Measurements from ENCODE around the gene RNF141.

Gene RNF141

DNA sequence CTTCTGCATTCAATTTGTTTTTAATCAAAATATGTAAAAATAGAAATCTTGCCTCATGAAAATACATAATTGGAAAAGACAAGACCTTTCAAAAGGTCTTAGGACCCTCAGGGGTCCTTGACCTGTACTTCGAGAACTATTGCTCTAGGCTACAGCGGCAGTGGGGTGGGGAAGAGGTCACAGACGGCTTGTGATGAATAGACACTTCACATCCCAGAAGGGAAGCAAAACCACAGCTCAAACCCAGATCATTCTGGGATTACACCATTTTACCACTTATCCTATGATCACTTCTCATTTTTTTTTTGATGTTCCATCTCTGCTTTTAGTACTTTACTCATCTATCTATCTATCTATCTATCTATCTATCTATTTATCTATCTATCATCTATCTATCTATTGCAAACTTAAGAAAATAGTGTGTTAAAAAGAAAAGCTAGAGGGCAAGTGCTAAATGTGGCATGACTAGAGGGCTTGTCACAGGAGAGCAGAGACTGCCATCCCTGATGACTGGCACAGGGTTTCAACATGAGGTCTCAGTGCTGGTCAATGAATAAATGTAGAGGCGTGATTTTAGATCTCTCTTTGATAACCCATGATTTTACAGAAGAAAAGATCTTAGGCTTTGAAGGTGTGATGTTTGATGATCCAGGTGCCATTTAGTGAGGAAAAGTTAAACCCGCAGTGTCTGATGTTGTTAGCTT lies 37.1 kb downstream of the RNF141 start:
- Histone ChIP-seq H3K36me3 (ENCODE audit: control insufficient read depth in 1 of 2, insufficient read depth in 2 of 2, low read length in 2 of 2) (peaks cover 17 to 27% of the 10 kb centered on the region in 2 donors), H3K4me1 (ENCODE audit: control insufficient read depth in 1 of 2, insufficient read depth in 2 of 2, low read length in 2 of 2) (no peaks in the 10 kb centered on the region), H3K27ac (ENCODE audit: low read length) (no peak overlapping the region), H3K4me3 (ENCODE audit: low read depth in 1 of 2, low read length in 2 of 2) (no peak overlapping the region), H3K27me3 (ENCODE audit: low read depth, low read length) (no peaks in the 10 kb centered on the region), H3K9me3 (ENCODE audit: control insufficient read depth in 1 of 2, low read length in 2 of 2) (no peaks in the 10 kb centered on the region)

DNA sequence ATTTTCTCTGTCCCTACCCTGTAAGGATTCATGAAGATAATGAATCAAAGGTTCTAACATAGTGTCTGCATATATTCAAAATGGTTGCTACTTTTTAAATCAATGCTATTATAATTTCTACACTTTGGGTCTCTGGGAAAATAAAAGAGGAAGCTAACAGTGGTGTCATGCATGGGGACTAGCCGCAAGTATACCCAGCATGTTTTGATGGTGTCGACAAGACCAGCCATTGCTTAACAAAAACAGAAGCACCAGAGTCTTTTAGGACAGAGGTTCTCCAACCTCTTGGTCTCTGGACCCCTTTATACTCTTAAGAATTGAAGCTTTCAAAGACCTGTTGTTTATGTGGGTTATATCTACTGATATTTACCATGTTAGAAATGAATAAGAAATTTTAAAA lies 37.8 kb downstream of the RNF141 start:
- Histone ChIP-seq H3K27ac (ENCODE audit: low read length) (no peak overlapping the region), H3K27me3 (ENCODE audit: low read depth, low read length) (no peaks in the 10 kb centered on the region), H3K4me3 (ENCODE audit: low read depth in 1 of 2, low read length in 2 of 2) (no peak overlapping the region), H3K36me3 (ENCODE audit: control insufficient read depth in 1 of 2, insufficient read depth in 2 of 2, low read length in 2 of 2) (peaks cover 17 to 27% of the 10 kb centered on the region in 2 donors), H3K4me1 (ENCODE audit: control insufficient read depth in 1 of 2, insufficient read depth in 2 of 2, low read length in 2 of 2) (no peaks in the 10 kb centered on the region), H3K9me3 (ENCODE audit: control insufficient read depth in 1 of 2, low read length in 2 of 2) (no peaks in the 10 kb centered on the region)

DNA sequence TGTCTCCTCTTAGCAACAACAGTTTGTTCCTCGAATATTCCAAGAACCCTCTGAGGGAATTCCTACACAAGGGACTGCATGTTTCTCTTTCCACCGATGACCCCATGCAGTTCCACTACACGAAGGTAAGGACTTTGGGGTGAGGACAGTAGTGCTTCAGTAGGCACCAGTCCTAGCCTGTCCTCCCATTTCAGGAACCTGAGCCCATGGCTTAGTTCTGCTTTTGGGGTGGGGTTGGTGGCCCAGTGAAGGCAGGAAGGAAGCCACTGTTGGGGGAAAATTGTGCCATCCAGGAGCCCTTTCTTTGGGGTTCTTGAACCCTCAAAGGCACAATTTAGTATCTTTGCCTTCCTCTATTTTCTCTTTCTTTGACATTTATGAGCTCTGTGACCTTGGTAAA lies 38.2 kb downstream of the RNF141 start:
- Histone ChIP-seq H3K4me3 (ENCODE audit: low read depth in 1 of 2, low read length in 2 of 2) (no peak overlapping the region), H3K9me3 (ENCODE audit: control insufficient read depth in 1 of 2, low read length in 2 of 2) (no peaks in the 10 kb centered on the region), H3K27me3 (ENCODE audit: low read depth, low read length) (no peaks in the 10 kb centered on the region), H3K4me1 (ENCODE audit: control insufficient read depth in 1 of 2, insufficient read depth in 2 of 2, low read length in 2 of 2) (no peaks in the 10 kb centered on the region), H3K36me3 (ENCODE audit: control insufficient read depth in 1 of 2, insufficient read depth in 2 of 2, low read length in 2 of 2) (peaks cover 17 to 27% of the 10 kb centered on the region in 2 donors), H3K27ac (ENCODE audit: low read length) (no peak overlapping the region)

DNA sequence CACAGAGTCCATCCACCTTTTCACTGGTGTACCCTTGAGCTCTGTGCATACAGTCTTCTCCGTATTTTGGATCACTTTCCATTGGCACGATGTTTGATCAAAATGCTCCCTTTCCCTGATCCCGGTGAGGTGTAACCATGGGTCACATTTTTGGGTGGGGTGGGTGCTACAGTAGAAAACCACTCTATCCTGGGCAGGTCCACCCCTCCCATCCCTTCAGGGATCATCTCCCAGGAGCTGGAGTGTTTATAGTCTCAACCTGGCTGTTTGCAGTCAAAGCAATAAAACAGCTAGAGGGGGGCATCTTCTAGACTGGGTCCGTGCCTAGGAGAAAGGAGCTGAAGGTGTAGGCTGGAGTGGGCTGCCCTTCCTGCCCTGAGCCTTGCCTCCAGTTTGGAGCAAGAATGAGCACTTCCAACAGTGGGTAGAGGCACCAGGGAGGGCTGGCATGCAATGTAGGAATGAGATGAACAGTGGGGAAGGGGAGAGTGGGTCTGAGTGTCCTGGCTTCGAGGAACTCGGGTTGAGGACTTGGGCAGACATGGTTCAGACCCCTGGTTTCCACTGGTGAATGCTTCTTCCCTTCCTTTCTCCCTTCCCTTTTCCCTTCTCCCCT lies 38.8 kb downstream of the RNF141 start:
- H3K27ac ChIP-seq (ENCODE audit: low read length) = no peak overlapping the region
- no peak overlapping the region for H3K4me3 ChIP-seq (ENCODE audit: low read depth in 1 of 2, low read length in 2 of 2)

DNA sequence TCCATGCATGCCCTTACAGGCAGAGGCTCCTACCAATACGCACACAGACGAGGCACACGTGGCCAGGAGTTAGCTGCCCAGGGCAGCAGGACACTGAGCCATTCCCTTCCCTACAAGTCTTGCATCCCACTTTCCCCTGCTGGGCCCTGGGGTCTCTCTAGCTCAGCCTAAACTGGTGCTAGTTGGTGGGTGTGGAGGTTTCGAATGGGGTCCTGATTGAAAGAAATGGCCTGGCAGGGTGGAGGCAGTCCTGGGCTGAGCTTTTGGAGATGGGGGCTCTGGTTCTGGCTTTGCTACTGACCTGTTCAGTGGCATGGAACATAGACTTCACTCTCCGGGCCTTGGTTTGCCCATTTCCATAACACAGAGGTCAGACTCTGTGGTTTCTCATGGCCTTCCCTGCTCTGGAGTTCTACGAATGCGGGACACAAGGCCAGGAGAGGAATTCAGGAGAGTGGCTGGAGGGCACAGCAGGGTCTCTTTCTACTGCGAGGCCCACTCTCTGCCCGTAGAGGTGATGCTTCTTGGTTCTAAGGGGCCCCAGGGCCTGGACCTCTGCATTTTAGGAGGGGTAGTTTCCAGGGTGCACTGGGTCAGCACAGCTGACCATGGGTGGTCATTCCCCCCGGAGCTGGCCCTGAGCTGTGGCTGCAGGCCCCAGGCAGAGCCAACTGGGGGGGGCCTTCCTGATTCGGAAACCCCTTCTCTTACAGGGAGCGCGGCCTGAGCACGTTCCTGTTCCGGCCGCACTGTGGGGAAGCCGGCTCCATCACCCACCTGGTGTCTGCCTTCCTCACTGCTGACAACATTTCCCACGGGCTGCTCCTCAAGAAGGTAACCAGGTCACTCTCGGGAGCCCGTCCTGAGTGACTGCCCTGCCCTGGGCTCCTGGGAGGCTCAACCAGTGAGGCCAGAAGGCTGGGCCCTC lies 40.0 kb downstream of the RNF141 start:
- no peaks in the 10 kb centered on the region for H3K9me3 ChIP-seq (ENCODE audit: control insufficient read depth in 1 of 2, low read length in 2 of 2)
- H3K4me1 ChIP-seq (ENCODE audit: control insufficient read depth in 1 of 2, insufficient read depth in 2 of 2, low read length in 2 of 2) = no peaks in the 10 kb centered on the region
- H3K36me3 ChIP-seq (ENCODE audit: control insufficient read depth in 1 of 2, insufficient read depth in 2 of 2, low read length in 2 of 2) = peaks cover 17 to 27% of the 10 kb centered on the region in 2 donors
- no peaks in the 10 kb centered on the region for H3K27me3 ChIP-seq (ENCODE audit: low read depth, low read length)
- no peak overlapping the region for H3K27ac ChIP-seq (ENCODE audit: low read length)
- H3K4me3 ChIP-seq (ENCODE audit: low read depth in 1 of 2, low read length in 2 of 2) = no peak overlapping the region

More for the DNA sequence above, 38.8 kb downstream of the RNF141 start:
- peaks cover 17 to 27% of the 10 kb centered on the region in 2 donors for H3K36me3 ChIP-seq (ENCODE audit: control insufficient read depth in 1 of 2, insufficient read depth in 2 of 2, low read length in 2 of 2)
- no peaks in the 10 kb centered on the region for H3K9me3 ChIP-seq (ENCODE audit: control insufficient read depth in 1 of 2, low read length in 2 of 2)
- no peaks in the 10 kb centered on the region for H3K4me1 ChIP-seq (ENCODE audit: control insufficient read depth in 1 of 2, insufficient read depth in 2 of 2, low read length in 2 of 2)
- no peaks in the 10 kb centered on the region for H3K27me3 ChIP-seq (ENCODE audit: low read depth, low read length)

DNA sequence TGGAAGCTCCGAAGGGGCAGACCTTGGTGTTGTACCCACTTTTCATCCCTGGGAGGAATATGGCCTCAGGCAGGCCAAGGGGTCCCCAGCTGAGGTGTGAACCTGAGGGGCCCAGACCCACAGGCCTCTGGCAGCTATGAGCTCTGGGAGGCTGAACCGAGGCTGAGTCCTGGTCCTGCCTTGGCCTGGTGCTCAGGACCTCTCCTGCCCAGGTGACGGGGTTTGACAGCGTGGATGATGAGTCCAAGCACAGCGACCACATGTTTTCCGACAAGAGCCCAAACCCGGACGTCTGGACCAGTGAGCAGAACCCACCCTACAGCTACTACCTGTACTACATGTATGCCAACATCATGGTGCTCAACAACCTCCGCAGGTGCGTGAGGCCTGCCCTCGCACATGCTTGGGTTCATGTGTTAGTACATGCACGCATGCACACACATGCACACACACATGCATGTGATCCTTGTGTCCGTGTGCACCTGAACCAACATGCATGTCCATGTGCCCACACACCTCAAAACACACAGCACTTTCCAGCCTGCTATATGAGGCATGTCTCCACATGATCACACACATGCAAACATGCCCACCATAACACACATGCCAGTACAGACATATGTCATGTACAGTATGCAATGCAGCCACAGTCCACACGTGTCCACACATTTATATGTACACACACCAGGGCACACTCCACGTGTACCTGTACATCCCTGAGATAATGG lies 40.9 kb downstream of the RNF141 start:
- H3K36me3 ChIP-seq (ENCODE audit: control insufficient read depth in 1 of 2, insufficient read depth in 2 of 2, low read length in 2 of 2) = peaks cover 23 to 24% of the 10 kb centered on the region in 2 donors
- H3K9me3 ChIP-seq (ENCODE audit: control insufficient read depth in 1 of 2, low read length in 2 of 2) = no peaks in the 10 kb centered on the region
- no peaks in the 10 kb centered on the region for H3K4me1 ChIP-seq (ENCODE audit: control insufficient read depth in 1 of 2, insufficient read depth in 2 of 2, low read length in 2 of 2)
- H3K27ac ChIP-seq (ENCODE audit: low read length) = no peak overlapping the region
- no peak overlapping the region for H3K4me3 ChIP-seq (ENCODE audit: low read depth in 1 of 2, low read length in 2 of 2)
- no peaks in the 10 kb centered on the region for H3K27me3 ChIP-seq (ENCODE audit: low read depth, low read length)

DNA sequence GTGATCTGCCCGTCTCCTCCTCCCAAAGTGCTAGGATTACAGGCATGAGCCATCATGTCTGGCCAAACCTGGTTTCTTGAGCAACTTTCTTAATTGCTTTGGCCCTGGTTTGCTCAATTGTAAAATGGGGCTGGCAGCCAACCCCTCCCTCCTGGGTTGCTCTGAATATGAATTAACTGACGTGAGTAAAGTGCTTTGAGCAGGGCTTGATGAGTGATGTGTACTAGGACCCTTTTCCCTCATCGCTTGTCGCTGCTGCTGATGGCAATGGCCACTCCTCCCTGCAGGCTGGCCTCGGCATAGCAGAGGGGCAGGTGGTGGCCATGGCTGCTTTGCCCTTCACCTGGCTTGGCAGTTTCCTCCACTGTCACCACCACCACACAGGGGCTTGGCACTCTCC lies 41.5 kb downstream of the RNF141 start:
- Histone ChIP-seq H3K36me3 (ENCODE audit: control insufficient read depth in 1 of 2, insufficient read depth in 2 of 2, low read length in 2 of 2) (peaks cover 22 to 24% of the 10 kb centered on the region in 2 donors), H3K4me3 (ENCODE audit: low read depth in 1 of 2, low read length in 2 of 2) (no peak overlapping the region), H3K27me3 (ENCODE audit: low read depth, low read length) (no peaks in the 10 kb centered on the region), H3K4me1 (ENCODE audit: control insufficient read depth in 1 of 2, insufficient read depth in 2 of 2, low read length in 2 of 2) (no peaks in the 10 kb centered on the region), H3K27ac (ENCODE audit: low read length) (no peak overlapping the region), H3K9me3 (ENCODE audit: control insufficient read depth in 1 of 2, low read length in 2 of 2) (no peaks in the 10 kb centered on the region)

DNA sequence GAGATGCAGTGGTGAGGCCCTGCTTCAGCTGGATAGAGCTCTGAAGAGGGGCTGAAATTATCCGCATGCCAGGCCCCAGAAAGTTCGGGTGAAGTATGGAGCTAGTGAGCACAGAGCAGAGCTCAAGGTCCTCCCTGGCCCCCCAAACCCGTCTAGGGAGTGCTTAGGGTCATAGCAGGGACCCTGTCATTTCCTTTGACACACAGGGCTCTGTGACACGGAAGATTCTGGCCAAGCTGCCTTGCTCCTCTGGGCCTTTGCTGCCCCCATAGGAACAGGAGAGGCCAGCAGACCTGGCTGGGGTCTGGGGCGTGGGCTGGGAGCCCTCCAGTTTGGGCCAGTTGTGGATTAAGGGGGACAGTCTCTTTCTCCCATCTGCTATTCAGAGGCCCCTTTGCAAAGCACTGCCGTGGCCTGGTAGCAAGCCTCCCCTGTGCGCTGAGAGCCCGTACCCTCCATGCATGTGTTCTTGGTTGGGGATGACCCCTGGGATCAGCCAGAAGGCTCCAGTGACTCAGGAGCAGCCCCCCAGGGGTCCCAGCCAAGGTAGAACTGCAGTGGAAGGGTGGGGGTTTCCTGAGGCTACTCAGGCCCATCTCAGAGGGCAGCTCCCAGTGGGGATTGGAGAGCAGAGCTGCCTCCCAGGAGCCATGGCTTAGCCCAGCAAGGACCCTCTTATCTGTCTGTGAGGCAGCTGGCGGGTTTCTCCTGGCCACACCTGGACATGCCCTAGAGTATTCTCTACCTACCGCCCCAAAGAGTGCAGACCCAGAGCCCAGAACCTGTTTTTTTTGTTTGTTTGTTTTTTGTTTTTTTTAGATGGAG lies 42.3 kb downstream of the RNF141 start:
- peaks cover 18 to 22% of the 10 kb centered on the region in 2 donors for H3K36me3 ChIP-seq (ENCODE audit: control insufficient read depth in 1 of 2, insufficient read depth in 2 of 2, low read length in 2 of 2)
- H3K4me1 ChIP-seq (ENCODE audit: control insufficient read depth in 1 of 2, insufficient read depth in 2 of 2, low read length in 2 of 2) = no peaks in the 10 kb centered on the region
- no peaks in the 10 kb centered on the region for H3K27me3 ChIP-seq (ENCODE audit: low read depth, low read length)
- no peak overlapping the region for H3K27ac ChIP-seq (ENCODE audit: low read length)
- H3K4me3 ChIP-seq (ENCODE audit: low read depth in 1 of 2, low read length in 2 of 2) = no peak overlapping the region
- no peaks in the 10 kb centered on the region for H3K9me3 ChIP-seq (ENCODE audit: control insufficient read depth in 1 of 2, low read length in 2 of 2)

DNA sequence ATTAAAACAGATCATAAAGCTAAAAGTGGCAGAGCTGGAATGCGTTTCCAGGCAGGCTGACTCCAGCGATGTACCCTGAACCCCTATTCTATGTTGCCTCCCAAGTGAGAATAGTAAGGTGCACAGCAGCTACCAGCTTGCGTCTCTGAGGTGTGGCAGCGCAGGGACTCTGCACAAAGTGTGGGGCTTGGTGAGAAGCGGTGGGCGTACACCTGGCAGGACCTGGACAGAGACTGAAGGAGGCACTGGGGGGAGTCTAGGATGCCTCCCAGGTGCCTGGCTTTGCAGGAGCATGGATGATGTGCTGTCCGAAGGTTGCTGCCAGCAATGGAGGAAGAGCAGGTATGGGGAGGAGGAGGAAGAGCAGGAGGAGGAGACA lies 43.0 kb downstream of the RNF141 start:
- Histone ChIP-seq H3K4me1 (ENCODE audit: control insufficient read depth in 1 of 2, insufficient read depth in 2 of 2, low read length in 2 of 2) (no peaks in the 10 kb centered on the region), H3K9me3 (ENCODE audit: control insufficient read depth in 1 of 2, low read length in 2 of 2) (no peaks in the 10 kb centered on the region), H3K27me3 (ENCODE audit: low read depth, low read length) (no peaks in the 10 kb centered on the region), H3K27ac (ENCODE audit: low read length) (no peak overlapping the region), H3K4me3 (ENCODE audit: low read depth in 1 of 2, low read length in 2 of 2) (no peak overlapping the region), H3K36me3 (ENCODE audit: control insufficient read depth in 1 of 2, insufficient read depth in 2 of 2, low read length in 2 of 2) (peaks cover 18 to 25% of the 10 kb centered on the region in 2 donors)

DNA sequence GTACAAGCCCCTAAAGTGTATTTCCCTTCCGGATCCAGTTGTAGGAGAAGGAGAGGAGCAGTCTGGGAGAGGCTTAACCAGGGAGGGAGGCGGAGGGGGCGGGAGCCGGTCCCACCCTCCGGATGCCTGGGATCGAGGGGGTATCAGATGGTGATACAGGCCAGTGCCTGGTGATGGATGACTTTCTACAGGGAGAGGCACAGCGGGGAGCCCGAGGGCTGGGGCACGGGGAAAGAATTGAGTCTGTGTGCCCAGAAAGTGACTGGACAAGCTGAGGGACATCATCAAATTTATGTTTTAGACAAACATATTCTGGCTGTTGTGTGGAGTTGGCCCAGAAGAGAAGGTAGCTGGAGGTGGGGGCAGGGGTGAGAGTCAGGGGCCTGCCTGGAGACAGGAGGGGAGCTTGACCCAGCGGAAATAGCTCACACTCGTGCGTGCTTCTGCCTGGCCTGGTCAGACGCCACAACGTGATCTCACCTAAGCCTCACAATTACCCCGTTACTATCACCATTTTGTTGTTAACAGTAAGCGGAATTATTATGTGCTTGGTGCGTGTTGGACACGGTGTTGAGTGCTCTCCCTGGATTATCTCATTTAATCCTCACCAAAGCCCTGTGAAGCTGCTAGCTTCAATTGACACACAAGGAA lies 43.5 kb downstream of the RNF141 start:
- H3K27me3 ChIP-seq (ENCODE audit: low read depth, low read length) = no peaks in the 10 kb centered on the region

More for the DNA sequence above, 43.5 kb downstream of the RNF141 start:
- H3K4me1 ChIP-seq (ENCODE audit: control insufficient read depth in 1 of 2, insufficient read depth in 2 of 2, low read length in 2 of 2) = no peaks in the 10 kb centered on the region
- H3K27ac ChIP-seq (ENCODE audit: low read length) = no peak overlapping the region
- H3K9me3 ChIP-seq (ENCODE audit: control insufficient read depth in 1 of 2, low read length in 2 of 2) = no peaks in the 10 kb centered on the region
- H3K4me3 ChIP-seq (ENCODE audit: low read depth in 1 of 2, low read length in 2 of 2) = no peak overlapping the region
- peaks cover 21 to 25% of the 10 kb centered on the region in 2 donors for H3K36me3 ChIP-seq (ENCODE audit: control insufficient read depth in 1 of 2, insufficient read depth in 2 of 2, low read length in 2 of 2)

All from muscle layer of duodenum (tissue), 2 donors.